ENCODE data around the gene ADCY6.

DNA sequence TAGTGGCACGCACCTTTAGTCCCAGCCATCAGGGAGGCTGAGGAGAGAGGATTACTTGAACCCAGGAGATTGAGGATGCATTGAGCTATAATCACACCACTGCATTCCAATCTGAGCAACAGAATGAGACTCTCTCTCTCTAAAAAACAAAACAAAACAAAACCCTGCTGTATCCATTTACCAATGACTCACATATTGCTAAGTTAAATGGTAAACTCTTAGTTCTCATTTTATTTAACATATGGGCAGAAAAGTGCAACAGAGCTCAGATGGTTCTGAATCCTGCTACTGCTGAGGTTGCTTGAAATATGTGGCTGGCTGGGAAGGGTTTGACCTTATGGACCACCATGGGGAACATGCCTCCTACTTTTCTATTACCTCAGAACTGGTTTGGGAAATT is 38.7 kb downstream of the ADCY6 start:
- TF ChIP-seq, protein P1, sequence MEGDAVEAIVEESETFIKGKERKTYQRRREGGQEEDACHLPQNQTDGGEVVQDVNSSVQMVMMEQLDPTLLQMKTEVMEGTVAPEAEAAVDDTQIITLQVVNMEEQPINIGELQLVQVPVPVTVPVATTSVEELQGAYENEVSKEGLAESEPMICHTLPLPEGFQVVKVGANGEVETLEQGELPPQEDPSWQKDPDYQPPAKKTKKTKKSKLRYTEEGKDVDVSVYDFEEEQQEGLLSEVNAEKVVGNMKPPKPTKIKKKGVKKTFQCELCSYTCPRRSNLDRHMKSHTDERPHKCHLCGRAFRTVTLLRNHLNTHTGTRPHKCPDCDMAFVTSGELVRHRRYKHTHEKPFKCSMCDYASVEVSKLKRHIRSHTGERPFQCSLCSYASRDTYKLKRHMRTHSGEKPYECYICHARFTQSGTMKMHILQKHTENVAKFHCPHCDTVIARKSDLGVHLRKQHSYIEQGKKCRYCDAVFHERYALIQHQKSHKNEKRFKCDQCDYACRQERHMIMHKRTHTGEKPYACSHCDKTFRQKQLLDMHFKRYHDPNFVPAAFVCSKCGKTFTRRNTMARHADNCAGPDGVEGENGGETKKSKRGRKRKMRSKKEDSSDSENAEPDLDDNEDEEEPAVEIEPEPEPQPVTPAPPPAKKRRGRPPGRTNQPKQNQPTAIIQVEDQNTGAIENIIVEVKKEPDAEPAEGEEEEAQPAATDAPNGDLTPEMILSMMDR (optimal IDR thresholded peaks at IDR 0.05 in 1 of 3, IDR thresholded peaks at IDR 0.05 in 1 of 3, conservative IDR thresholded peaks at IDR 0.05 in 1 of 3; ENCODE audit: extremely low read depth in 1 of 3, insufficient read depth in 2 of 3, low read length in 3 of 3) = no peak
- no peak for TF ChIP-seq EZH2 (IDR thresholded peaks at IDR 0.05; ENCODE audit: low read length)

Data from keratinocyte (primary cell).